ENCODE data around the gene PRKCA. TPM values are rescaled to one million over a fixed set of nuclear protein-coding genes. Genes with fewer than 3 reads are reported as not detected.

The PRKCA gene
- total RNA-seq, 1 experiment from 2014 or later = 12.7 TPM

GRCh38 chr17:66803474-66803951 lies 501.1 kb downstream of the PRKCA start:
- no peak for DNase-seq (ENCODE audit: low spot score)

DNA sequence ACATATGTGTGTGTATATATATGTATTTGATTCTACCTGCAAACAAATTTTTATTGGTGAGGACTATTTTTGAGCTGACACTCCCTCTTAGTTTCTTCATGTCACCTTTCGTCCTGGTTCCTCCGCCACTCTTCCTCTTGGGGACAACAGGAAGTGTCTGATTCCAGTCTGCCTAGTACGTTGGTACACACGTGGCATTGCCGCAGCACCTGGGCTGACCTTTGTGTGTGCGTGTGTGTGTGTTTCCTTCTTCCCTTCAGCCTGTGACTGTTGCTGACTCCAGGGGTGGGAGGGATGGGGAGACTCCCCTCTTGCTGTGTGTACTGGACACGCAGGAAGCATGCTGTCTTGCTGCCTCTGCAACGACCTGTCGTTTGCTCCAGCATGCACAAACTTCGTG lies 503.2 kb downstream of the PRKCA start:
- DNase-seq (ENCODE audit: low spot score) = no peak

- no peak for DNase-seq (ENCODE audit: low spot score)
These were observed 504.8 kb downstream of the PRKCA start for GRCh38 chr17:66807182-66807581.

- no peak for DNase-seq (ENCODE audit: low spot score)
These were observed 507.0 kb downstream of the PRKCA start for GRCh38 chr17:66809408-66809807.

GRCh38 chr17:66810951-66811682 lies 508.7 kb downstream of the PRKCA start:
- DNase-seq (ENCODE audit: low spot score) = no peak

GRCh38 chr17:66811683-66812054 lies 509.3 kb downstream of the PRKCA start:
- DNase-seq (ENCODE audit: low spot score) = no peak

- DNase-seq (ENCODE audit: low spot score) = no peak
These were observed 510.2 kb downstream of the PRKCA start for GRCh38 chr17:66812571-66812970.

DNA sequence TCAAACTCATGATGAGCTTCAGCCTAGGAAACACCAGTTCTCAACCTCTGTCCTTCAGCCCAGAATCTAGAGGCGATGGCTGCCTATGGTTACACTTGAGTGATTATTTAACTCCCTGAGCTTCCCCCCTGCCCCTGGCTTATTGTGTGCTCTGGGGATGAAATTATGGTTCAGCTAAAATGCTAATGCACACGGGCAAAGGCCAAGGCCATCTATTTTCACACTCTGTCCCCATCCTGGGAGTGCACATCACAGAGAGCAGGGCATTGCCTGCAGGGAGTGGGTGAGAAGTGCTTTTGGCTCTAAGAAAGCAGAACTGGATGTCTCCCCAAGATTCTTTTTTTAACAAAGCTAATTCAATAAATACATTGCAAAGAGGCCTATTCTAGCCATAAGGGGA lies 510.9 kb downstream of the PRKCA start:
- DNase-seq (ENCODE audit: low spot score) = no peak

- no peak for DNase-seq (ENCODE audit: low spot score)
These were observed 511.6 kb downstream of the PRKCA start for GRCh38 chr17:66814026-66814425.

DNA sequence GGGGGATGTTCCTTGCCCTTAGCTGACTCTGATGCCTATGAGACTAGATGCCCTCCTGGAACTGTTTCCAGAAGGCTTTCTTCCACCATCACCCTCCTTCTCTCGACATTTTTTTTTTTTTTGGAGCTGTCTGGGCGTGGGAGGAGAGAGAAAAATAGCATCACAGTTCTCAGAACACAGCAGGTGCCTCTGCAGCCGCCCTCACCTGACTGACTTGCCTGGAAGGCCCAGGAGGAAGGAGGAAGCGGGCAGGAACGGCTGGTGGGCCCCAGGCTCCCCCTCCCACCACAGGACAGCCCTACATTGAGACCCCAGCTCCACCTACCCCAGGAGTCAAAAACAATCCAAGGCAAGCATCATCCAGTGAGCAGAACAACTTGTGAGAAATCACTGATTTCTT lies 512.2 kb downstream of the PRKCA start:
- DNase-seq (ENCODE audit: low spot score) = no peak

GRCh38 chr17:66817750-66818149 lies 515.3 kb downstream of the PRKCA start:
- DNase-seq (ENCODE audit: low spot score) = no peak

- DNase-seq (ENCODE audit: low spot score) = no peak
These were observed 517.1 kb downstream of the PRKCA start for GRCh38 chr17:66819466-66819865.

DNA sequence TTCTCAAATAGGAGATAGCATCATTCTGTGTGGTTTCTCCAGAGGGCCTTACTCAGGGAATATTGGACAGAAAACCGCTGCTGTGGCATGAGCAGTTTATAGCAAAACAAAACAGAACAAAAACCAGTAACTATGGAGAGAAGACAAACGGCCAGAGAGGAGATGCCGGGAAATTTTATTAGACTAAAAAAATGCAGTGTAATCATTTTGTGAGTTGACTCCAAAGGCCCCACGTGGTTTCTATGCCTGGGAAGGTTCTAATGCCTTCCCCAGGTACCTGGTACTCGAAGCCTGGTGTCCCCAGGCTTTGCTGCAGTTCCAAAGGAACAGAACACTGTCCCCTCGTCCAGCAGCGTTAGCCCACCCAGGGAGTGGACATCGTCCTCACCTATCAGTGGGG lies 519.6 kb downstream of the PRKCA start:
- DNase-seq (ENCODE audit: low spot score) = no peak

DNA sequence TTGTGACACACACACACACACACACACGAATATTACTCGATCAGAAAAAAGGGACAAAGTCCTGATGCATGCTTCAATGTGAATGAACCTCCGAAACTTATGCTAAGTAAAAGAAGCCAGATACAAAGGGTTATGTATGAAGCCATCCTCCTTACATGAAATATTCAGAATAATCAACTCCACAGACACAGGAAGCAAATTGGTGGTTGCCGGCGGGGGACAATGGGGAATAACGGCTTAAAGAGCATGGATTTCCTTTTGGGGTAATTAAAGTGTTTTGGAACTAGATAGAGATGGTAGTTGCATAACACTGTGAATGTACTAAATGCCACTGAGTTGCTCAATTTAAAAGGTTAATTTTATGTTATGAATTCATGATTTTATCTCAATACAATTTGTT lies 524.4 kb downstream of the PRKCA start:
- no peak for DNase-seq (ENCODE audit: low spot score)

DNA sequence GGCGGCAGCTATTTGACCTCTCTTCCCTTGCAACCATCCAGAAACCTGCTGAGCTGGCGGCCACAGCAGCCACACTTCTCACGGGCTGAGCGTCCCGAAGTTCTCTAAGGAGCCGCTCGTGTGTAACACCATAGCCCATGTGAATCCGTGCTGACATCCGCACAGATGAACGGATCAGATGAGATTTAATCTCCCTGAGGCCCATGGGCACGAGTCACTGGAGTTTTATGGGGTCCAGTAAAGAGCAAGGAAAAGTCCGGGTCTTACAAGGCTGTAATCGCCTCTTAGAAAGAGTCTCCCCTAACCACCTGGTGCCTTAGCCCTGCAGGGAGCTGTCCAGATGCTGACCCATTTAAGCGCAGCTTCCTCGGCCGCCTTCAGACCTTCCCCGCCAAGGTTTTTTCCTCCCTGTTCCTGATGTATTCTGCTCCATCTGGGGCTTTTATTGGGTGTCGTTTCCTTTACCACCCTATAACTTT lies 527.0 kb downstream of the PRKCA start:
- peak; percentile 34 for DNase-seq (ENCODE audit: low spot score)

GRCh38 chr17:66829883-66830282 lies 527.5 kb downstream of the PRKCA start:
- no peak for DNase-seq (ENCODE audit: low spot score)

DNA sequence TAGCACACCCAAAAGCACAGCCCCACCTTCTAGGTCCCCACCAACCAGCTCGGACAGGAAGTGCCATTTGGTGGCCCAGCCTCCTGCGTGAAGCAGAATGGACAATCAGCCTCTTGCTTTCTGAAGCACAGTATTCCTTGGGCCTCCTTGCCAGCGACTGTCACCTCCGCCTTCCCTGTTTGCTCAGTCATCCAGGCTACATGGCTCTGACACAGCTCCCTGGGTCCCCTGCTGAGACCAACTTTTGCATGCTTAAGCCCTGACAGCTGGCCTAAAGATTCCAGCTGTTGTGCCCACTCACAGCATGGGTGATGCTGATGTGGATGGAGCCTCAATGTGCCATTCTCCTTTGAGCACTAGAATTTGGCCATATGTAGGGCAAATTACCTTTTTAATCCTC lies 528.0 kb downstream of the PRKCA start:
- DNase-seq (ENCODE audit: low spot score) = no peak

GRCh38 chr17:66831383-66832210 lies 529.2 kb downstream of the PRKCA start:
- DNase-seq (ENCODE audit: low spot score) = no peak

- no peak for DNase-seq (ENCODE audit: low spot score)
These were observed 530.8 kb downstream of the PRKCA start for GRCh38 chr17:66833201-66833600.

- no peak for DNase-seq (ENCODE audit: low spot score)
These were observed 532.1 kb downstream of the PRKCA start for GRCh38 chr17:66834426-66834918.

GRCh38 chr17:66834919-66835454 lies 532.6 kb downstream of the PRKCA start, which contains the start of gene CACNG5:
TSS of gene CACNG5 (plus strand) at chr17:66835117. CDS start at chr17:66877333, 42,216 bp downstream.
- DNase-seq (ENCODE audit: low spot score) = no peak

GRCh38 chr17:66835476-66835875 lies 533.1 kb downstream of the PRKCA start:
- DNase-seq (ENCODE audit: low spot score) = no peak
